ENCODE data around the gene MAGEB10.
"Not testable (repeated sequence)": the region's sequence is repeated elsewhere in the genome, so short reads cannot be mapped to it uniquely, and the experiment has no call there.

Gene MAGEB10

GRCh38 chrX:27807690-27808089 is at the start of gene MAGEB10:
TSS of gene MAGEB10 (plus strand) at chrX:27807990. CDS start at chrX:27821307, 13,317 bp downstream.
- no peak for DNase-seq

- DNase-seq = no peak
Observed at GRCh38 chrX:27765718-27766117, 42.1 kb upstream of the MAGEB10 start.

- no peak for DNase-seq
Observed at GRCh38 chrX:27767387-27767786, 40.4 kb upstream of the MAGEB10 start.

GRCh38 chrX:27775984-27776383 is 31.8 kb upstream of the MAGEB10 start:
- DNase-seq = no peak

- DNase-seq = no peak
Observed at GRCh38 chrX:27796640-27797257, 11.0 kb upstream of the MAGEB10 start.

- DNase-seq = no peak
Observed at GRCh38 chrX:27797575-27797974, 10.2 kb upstream of the MAGEB10 start.

- DNase-seq = no peak
Observed at GRCh38 chrX:27808226-27808625, 436 bp downstream of the MAGEB10 start.

- not testable (repeated sequence) for DNase-seq
Observed at GRCh38 chrX:27808991-27809859, 1.4 kb downstream of the MAGEB10 start.

- no peak for DNase-seq
Observed at GRCh38 chrX:27815209-27815608, 7.4 kb downstream of the MAGEB10 start.

GRCh38 chrX:27823812-27824211 is 16.0 kb downstream of the MAGEB10 start:
- no peak for DNase-seq

- no peak for DNase-seq
Observed at GRCh38 chrX:27838185-27838584, 30.4 kb downstream of the MAGEB10 start.

- no peak for DNase-seq
Observed at GRCh38 chrX:27840881-27841280, 33.1 kb downstream of the MAGEB10 start.

- no peak for DNase-seq
Observed at GRCh38 chrX:27842859-27843258, 35.1 kb downstream of the MAGEB10 start.

GRCh38 chrX:27860337-27860736 is 52.5 kb downstream of the MAGEB10 start:
- no peak for DNase-seq

- no peak for DNase-seq
Observed at GRCh38 chrX:27863809-27864208, 56.0 kb downstream of the MAGEB10 start.

All from hypothalamus (tissue), 51 donors.